NT2/D1 (cell line): ENCODE data around the gene MYPOP.

Experiments used
- DNase-seq: peaks from one replicate; pipeline ENCODE4 v3.0.0-alpha.2; 2011; ENCODE audit warnings: low read depth, low spot score
- H3K27me3 ChIP-seq: 2 replicates; pipeline ENCODE4 v1.6.0; 2011; ENCODE audit warnings: mild to moderate bottlenecking; ENCODE audit not compliant: insufficient read length, insufficient read depth
- H3K36me3 ChIP-seq: 2 replicates; pipeline ENCODE4 v1.6.1; 2011; ENCODE audit warnings: mild to moderate bottlenecking, low read length, mixed read lengths; ENCODE audit not compliant: insufficient read depth, insufficient read length
- H3K4me1 ChIP-seq: 2 replicates; pipeline ENCODE4 v1.5.1; 2011; ENCODE audit not compliant: insufficient read depth, insufficient read length
- H3K4me3 ChIP-seq: 2 replicates; pipeline ENCODE4 v1.5.1; 2011; ENCODE audit warnings: low read depth; ENCODE audit not compliant: insufficient read length
- H3K9ac ChIP-seq: 2 replicates; pipeline ENCODE4 v1.6.0; 2011; ENCODE audit warnings: low read depth; ENCODE audit not compliant: insufficient read length
- H3K9me3 ChIP-seq: 2 replicates; pipeline ENCODE4 v1.5.1; 2011; ENCODE audit warnings: mild to moderate bottlenecking, low read length; ENCODE audit not compliant: insufficient read depth
- SUZ12 ChIP-seq: IDR thresholded peaks from 2 replicates; pipeline ENCODE4 v1.6.1; 2011; ENCODE audit not compliant: insufficient read length, insufficient read depth; ENCODE audit errors: extremely low read depth
- YY1 ChIP-seq: IDR thresholded peaks from 2 replicates; pipeline ENCODE4 v1.6.1; 2011; ENCODE audit not compliant: insufficient read length, insufficient read depth
- ZNF274 ChIP-seq: IDR thresholded peaks from 2 replicates; pipeline ENCODE4 v1.6.1; 2011; ENCODE audit warnings: mild to moderate bottlenecking, low read depth, low read length

Gene MYPOP

GRCh38 chr19:45933759-45934158 is 31.3 kb upstream of the MYPOP start:
- TF ChIP-seq SUZ12 (no peak), ZNF274 (no peak), YY1 (no peak)
- Histone ChIP-seq H3K4me3 (no peak overlapping the region), H3K9ac (no peak overlapping the region), H3K9me3 (no peaks in the 10 kb centered on the region), H3K27me3 (no peaks in the 10 kb centered on the region), H3K36me3 (no peaks in the 10 kb centered on the region), H3K4me1 (peaks cover 3% of the 10 kb centered on the region)
- no peak for DNase-seq

- no peak overlapping the region for H3K9ac ChIP-seq
Observed at GRCh38 chr19:45931055-45931454, 28.6 kb upstream of the MYPOP start.

GRCh38 chr19:45929247-45929646 is 26.8 kb upstream of the MYPOP start:
- no peak for DNase-seq
- TF ChIP-seq ZNF274, result no peak
- TF ChIP-seq SUZ12, result no peak
- TF ChIP-seq YY1, result no peak
- Histone ChIP-seq H3K27me3 (no peaks in the 10 kb centered on the region), H3K9ac (no peak overlapping the region), H3K9me3 (no peaks in the 10 kb centered on the region), H3K36me3 (no peaks in the 10 kb centered on the region), H3K4me3 (no peak overlapping the region), H3K4me1 (no peaks in the 10 kb centered on the region)

More at GRCh38 chr19:45931055-45931454, 28.6 kb upstream of the MYPOP start:
- Histone ChIP-seq H3K36me3 (no peaks in the 10 kb centered on the region), H3K4me3 (no peak overlapping the region), H3K27me3 (no peaks in the 10 kb centered on the region), H3K9me3 (no peaks in the 10 kb centered on the region), H3K4me1 (no peaks in the 10 kb centered on the region)
- TF ChIP-seq SUZ12, result no peak
- TF ChIP-seq ZNF274, result no peak
- no peak for TF ChIP-seq YY1
- no peak for DNase-seq

- Histone ChIP-seq H3K9me3 (no peaks in the 10 kb centered on the region), H3K4me3 (peak overlapping the region; percentile 40), H3K27me3 (no peaks in the 10 kb centered on the region), H3K4me1 (no peaks in the 10 kb centered on the region), H3K9ac (peak overlapping the region; percentile 74), H3K36me3 (no peaks in the 10 kb centered on the region)
- DNase-seq, result peak; percentile 92
- TF ChIP-seq ZNF274, result no peak
- no peak for TF ChIP-seq YY1
- TF ChIP-seq SUZ12, result no peak
Observed at GRCh38 chr19:45927565-45928261, 25.3 kb upstream of the MYPOP start.

GRCh38 chr19:45924891-45925447 is 22.6 kb upstream of the MYPOP start:
- H3K36me3 ChIP-seq, result no peaks in the 10 kb centered on the region
- DNase-seq, result no peak
- H3K4me3 ChIP-seq, result no peak overlapping the region
- no peak overlapping the region for H3K9ac ChIP-seq
- no peaks in the 10 kb centered on the region for H3K27me3 ChIP-seq
- no peaks in the 10 kb centered on the region for H3K9me3 ChIP-seq
- no peak for TF ChIP-seq YY1
- no peak for TF ChIP-seq SUZ12
- no peak for TF ChIP-seq ZNF274
- no peaks in the 10 kb centered on the region for H3K4me1 ChIP-seq

- Histone ChIP-seq H3K9ac (no peak overlapping the region), H3K36me3 (no peaks in the 10 kb centered on the region), H3K4me1 (no peaks in the 10 kb centered on the region), H3K9me3 (no peaks in the 10 kb centered on the region), H3K27me3 (no peaks in the 10 kb centered on the region), H3K4me3 (no peak overlapping the region)
- DNase-seq, result no peak
- TF ChIP-seq SUZ12 (no peak), YY1 (no peak), ZNF274 (no peak)
Observed at GRCh38 chr19:45922281-45922680, 19.9 kb upstream of the MYPOP start.

GRCh38 chr19:45920458-45920857 is 18.0 kb upstream of the MYPOP start:
- Histone ChIP-seq H3K36me3 (no peaks in the 10 kb centered on the region), H3K9ac (no peak overlapping the region), H3K4me3 (no peak overlapping the region), H3K27me3 (no peaks in the 10 kb centered on the region), H3K4me1 (no peaks in the 10 kb centered on the region), H3K9me3 (no peaks in the 10 kb centered on the region)
- no peak for DNase-seq
- no peak for TF ChIP-seq ZNF274
- TF ChIP-seq YY1, result no peak
- no peak for TF ChIP-seq SUZ12
